Measurements from ENCODE around the gene B4GALNT4. TPM values are rescaled to one million over a fixed set of nuclear protein-coding genes. Genes with fewer than 3 reads are reported as not detected.

Gene B4GALNT4
- polyA plus RNA-seq, 2 of the 4 experiments (the other 2 are of a cell fraction) = 5.3 to 27.5 TPM

DNA sequence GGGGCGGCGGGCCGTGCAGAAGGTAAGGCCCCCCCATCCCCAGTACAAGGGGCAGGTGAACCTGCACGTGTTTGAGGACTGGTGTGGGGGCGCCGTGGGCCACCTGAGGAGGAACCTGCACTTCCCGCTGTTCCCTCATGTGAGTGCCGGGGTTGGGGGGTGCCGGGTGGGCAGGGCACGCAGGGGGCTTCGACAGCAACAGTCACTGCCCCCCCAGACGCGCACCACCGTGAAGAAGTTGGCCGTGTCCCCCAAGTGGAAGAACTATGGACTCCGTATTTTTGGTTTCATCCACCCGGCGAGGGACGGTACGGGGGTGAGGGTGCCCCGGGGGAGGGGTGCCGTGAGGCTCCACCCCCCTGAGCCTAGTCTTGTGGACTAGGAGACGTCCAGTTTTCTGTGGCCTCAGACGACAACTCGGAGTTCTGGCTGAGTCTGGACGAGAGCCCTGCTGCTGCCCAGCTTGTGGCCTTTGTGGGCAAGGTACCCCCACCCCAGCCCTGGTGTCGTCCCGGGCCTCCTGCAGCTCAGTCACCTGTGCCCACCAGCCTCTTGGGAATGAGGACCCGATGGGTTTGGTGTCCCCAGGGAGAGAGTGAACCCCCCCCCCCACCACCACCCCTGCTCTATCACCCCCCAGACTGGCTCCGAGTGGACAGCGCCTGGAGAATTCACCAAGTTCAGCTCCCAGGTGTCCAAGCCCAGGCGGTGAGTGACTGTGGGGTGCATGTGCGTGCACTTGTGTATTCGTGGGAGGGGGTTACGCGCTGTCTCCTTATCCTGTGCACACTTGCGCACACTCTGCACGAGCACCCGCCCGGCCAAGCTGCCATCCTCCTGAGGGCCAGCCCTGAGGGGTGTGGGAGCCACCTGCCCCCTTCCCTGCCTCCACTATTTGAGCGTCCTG is 3.8 kb downstream of the B4GALNT4 start:
- ChIA-PET POLR2A (no interaction called here), CTCF (interaction anchor here (0.7 to 2.9 kb wide), 2 partner anchors 11 to 14 kb away, joined by 3 to 10 read pairs; no protein-coding TSS in a partner anchor)
- no peak overlapping the region for H3K4me2 ChIP-seq
- DNase-seq (ENCODE audit: low read depth in 1 of 2, low spot score in 1 of 2) = no peak
- no peak overlapping the region for H3K27ac ChIP-seq
- H3K4me3 ChIP-seq = no peak overlapping the region
- FAIRE-seq = no peak
- TF ChIP-seq, protein P1, sequence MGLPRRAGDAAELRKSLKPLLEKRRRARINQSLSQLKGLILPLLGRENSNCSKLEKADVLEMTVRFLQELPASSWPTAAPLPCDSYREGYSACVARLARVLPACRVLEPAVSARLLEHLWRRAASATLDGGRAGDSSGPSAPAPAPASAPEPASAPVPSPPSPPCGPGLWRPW (IDR thresholded peaks at IDR 0.05) = no peak
- TF ChIP-seq RCOR1 (IDR thresholded peaks at IDR 0.05; ENCODE audit: low read depth, low read length) (no peak), HDAC2 (IDR thresholded peaks at IDR 0.05) (no peak), JUN (IDR thresholded peaks at IDR 0.05) (no peak), RAD21 (conservative IDR thresholded peaks at IDR 0.05 in 1 of 2, IDR thresholded peaks at IDR 0.05 in 1 of 2) (no peak), EHMT2 (IDR thresholded peaks at IDR 0.05; ENCODE audit: low read depth) (no peak), RNF2 (IDR thresholded peaks at IDR 0.05; ENCODE audit: borderline replicate concordance, low read depth) (no peak), RARB (CRISPR knock-in tag; IDR thresholded peaks at IDR 0.05) (no peak), ZC3H11A (IDR thresholded peaks at IDR 0.05) (no peak), PHF8 (IDR thresholded peaks at IDR 0.05; ENCODE audit: borderline replicate concordance, low read depth) (no peak), HOXB5 (CRISPR knock-in tag; IDR thresholded peaks at IDR 0.05) (no peak), JUNB (IDR thresholded peaks at IDR 0.05) (no peak)
- WGBS (ENCODE audit: missing lambda C conversion rate) = 93% methylated on average over 37 of the region's 41 CpGs
- no peak for ATAC-seq
- H3K4me1 ChIP-seq = peaks cover 14% of the 10 kb centered on the region; the same call in 2 of the 3 replicates
- no peaks in the 10 kb centered on the region for H3K9me3 ChIP-seq

DNA sequence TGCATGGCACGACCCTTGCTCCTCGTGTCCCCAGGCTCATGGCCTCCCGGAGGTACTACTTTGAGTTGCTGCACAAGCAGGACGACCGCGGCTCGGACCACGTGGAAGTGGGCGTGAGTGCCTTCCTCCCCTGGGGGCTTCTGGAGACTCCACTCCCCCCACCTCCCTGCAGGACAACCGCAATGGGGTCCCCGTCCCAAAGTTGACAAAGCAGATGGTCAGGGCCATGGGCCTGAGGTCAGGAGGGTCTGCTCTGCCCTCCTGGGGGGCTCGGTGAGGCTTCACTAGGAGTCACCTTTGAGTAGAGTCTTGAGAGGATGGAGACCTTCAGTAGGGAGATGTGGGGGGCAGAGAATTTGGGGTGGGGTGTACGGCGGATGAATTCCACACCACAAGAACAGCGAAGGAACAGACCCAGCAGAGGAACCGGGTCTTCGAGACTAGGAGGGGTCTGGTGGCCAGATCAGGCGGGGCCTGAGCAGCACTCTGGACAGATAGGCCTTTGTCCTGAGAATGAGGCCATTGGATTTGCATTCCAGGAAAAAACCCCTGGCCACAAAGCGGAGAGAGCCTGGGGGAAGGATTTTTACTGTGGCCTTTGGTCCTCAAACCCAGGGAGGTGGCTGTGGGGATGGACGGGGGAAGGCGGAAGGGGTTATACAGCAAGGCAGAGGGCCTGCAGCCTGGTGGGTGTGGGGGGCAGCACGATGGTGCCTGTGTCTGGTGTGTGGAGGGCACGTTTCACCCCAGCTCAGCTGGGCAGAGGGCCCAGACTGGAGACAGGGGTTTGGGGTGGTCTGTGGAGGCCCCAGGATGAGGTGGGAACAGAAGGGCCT is 4.6 kb downstream of the B4GALNT4 start:
- ChIA-PET CTCF (no interaction called here), POLR2A (no interaction called here)
- DNase-seq (ENCODE audit: low read depth in 1 of 2, low spot score in 1 of 2) (no peak), ATAC-seq (no peak), FAIRE-seq (no peak)
- H3K27ac ChIP-seq = no peak overlapping the region
- no peaks in the 10 kb centered on the region for H3K9me3 ChIP-seq
- H3K4me2 ChIP-seq = no peak overlapping the region
- 97% methylated on average over 21 of the region's 23 CpGs for WGBS (ENCODE audit: missing lambda C conversion rate)
- no peak overlapping the region for H3K4me3 ChIP-seq
- H3K4me1 ChIP-seq = peaks cover 7% of the 10 kb centered on the region; the same call in 2 of the 3 replicates
- no peak for TF ChIP-seq PHF8 (IDR thresholded peaks at IDR 0.05; ENCODE audit: borderline replicate concordance, low read depth)
- TF ChIP-seq, protein P2, sequence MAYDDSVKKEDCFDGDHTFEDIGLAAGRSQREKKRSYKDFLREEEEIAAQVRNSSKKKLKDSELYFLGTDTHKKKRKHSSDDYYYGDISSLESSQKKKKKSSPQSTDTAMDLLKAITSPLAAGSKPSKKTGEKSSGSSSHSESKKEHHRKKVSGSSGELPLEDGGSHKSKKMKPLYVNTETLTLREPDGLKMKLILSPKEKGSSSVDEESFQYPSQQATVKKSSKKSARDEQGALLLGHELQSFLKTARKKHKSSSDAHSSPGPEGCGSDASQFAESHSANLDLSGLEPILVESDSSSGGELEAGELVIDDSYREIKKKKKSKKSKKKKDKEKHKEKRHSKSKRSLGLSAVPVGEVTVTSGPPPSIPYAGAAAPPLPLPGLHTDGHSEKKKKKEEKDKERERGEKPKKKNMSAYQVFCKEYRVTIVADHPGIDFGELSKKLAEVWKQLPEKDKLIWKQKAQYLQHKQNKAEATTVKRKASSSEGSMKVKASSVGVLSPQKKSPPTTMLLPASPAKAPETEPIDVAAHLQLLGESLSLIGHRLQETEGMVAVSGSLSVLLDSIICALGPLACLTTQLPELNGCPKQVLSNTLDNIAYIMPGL (CRISPR knock-in tag; IDR thresholded peaks at IDR 0.05; ENCODE audit: borderline replicate concordance) = no peak
- no peak for TF ChIP-seq ZSCAN20 (CRISPR knock-in tag; IDR thresholded peaks at IDR 0.05)
- TF ChIP-seq FOSL2 (IDR thresholded peaks at IDR 0.05) = no peak
- no peak for TF ChIP-seq FOSL2 (CRISPR knock-in tag; IDR thresholded peaks at IDR 0.05)
- no peak for TF ChIP-seq BHLHE40 (IDR thresholded peaks at IDR 0.05; ENCODE audit: low read depth, low read length)
- no peak for TF ChIP-seq ZFP36 (IDR thresholded peaks at IDR 0.05; ENCODE audit: borderline replicate concordance, partially characterized antibody)
- no peak for TF ChIP-seq FOSB (CRISPR knock-in tag; IDR thresholded peaks at IDR 0.05)
- TF ChIP-seq JUNB (IDR thresholded peaks at IDR 0.05) = no peak
- TF ChIP-seq CHD4 (IDR thresholded peaks at IDR 0.05; ENCODE audit: borderline replicate concordance) = no peak
- TF ChIP-seq CHD2 (IDR thresholded peaks at IDR 0.05; ENCODE audit: low read length, partially characterized antibody) = no peak
- no peak for TF ChIP-seq KDM1A (IDR thresholded peaks at IDR 0.05; ENCODE audit: low read depth)
- no peak for TF ChIP-seq CBX8 (IDR thresholded peaks at IDR 0.05)
- no peak for TF ChIP-seq ESRRA (IDR thresholded peaks at IDR 0.05; ENCODE audit: borderline replicate concordance, low read length)
- TF ChIP-seq, protein P3, sequence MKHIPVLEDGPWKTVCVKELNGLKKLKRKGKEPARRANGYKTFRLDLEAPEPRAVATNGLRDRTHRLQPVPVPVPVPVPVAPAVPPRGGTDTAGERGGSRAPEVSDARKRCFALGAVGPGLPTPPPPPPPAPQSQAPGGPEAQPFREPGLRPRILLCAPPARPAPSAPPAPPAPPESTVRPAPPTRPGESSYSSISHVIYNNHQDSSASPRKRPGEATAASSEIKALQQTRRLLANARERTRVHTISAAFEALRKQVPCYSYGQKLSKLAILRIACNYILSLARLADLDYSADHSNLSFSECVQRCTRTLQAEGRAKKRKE (CRISPR knock-in tag; IDR thresholded peaks at IDR 0.05; ENCODE audit: low read depth) = no peak
- no peak for TF ChIP-seq TFCP2L1 (CRISPR knock-in tag; IDR thresholded peaks at IDR 0.05)
- no peak for TF ChIP-seq CBX2 (IDR thresholded peaks at IDR 0.05; ENCODE audit: borderline replicate concordance, low read depth)
- TF ChIP-seq EHMT2 (IDR thresholded peaks at IDR 0.05; ENCODE audit: low read depth) = no peak
- no peak for TF ChIP-seq ZNF302 (CRISPR knock-in tag; IDR thresholded peaks at IDR 0.05)
- TF ChIP-seq ZC3H11A (IDR thresholded peaks at IDR 0.05) = no peak
